ENCODE results near the gene PTEN. TPM values are rescaled to one million over a fixed set of nuclear protein-coding genes. Genes with fewer than 3 reads are reported as not detected.

The PTEN gene
- total and polyA plus RNA-seq, 9 of the 15 experiments (the other 6 are each of a cell fraction or from before 2014, with no cell fraction given), result 8.4 to 56.9 (median 22.2) TPM

DNA sequence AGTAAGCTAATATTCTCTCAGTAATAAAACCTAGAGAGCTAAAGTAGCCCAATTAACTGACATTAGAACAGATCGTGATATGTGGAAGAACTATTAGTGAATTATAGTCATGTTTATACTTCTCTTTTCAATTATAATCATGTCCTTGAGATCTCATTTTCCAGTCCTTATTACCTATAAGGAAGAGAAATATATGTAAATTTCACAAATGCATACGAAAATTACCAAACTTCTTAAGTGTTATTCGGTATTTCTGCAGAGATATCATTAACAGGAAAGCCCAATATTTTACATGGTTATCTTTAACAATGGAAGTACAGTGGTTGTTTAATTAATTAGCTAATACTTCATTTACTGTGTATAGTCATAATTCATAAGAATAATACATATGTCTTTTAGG lies 110.7 kb downstream of the PTEN start:
- CTCF ChIA-PET (ENCODE audit: low intra/inter-chr PET ratio), result no interaction called here
- Histone ChIP-seq H3K4me2 (ENCODE audit: insufficient read depth, low read length) (no peak overlapping the region), H3K9ac (ENCODE audit: insufficient read depth in 1 of 2, low read depth in 2 of 2, low read length in 2 of 2) (no peak overlapping the region), H3K9me1 (ENCODE audit: control insufficient read depth, insufficient read depth, low read length) (no peaks in the 10 kb centered on the region), H3K9me3 (replicated peaks; ENCODE audit: control insufficient read depth, insufficient read depth, low read depth, low read length) (no peaks in the 10 kb centered on the region; the same call in 1 of the 2 replicates), H3K27me3 (ENCODE audit: control insufficient read depth in 2 of 2, insufficient read depth in 2 of 2, low read length in 2 of 2) (no peaks in the 10 kb centered on the region), H3K79me2 (ENCODE audit: control insufficient read depth, insufficient read depth, low read length) (no peaks in the 10 kb centered on the region), H3K4me1 (replicated peaks in 1 of 2; ENCODE audit: control insufficient read depth in 2 of 2, insufficient read depth in 2 of 2, low read length in 2 of 2) (no peaks in the 10 kb centered on the region), H3K36me3 (ENCODE audit: control insufficient read depth, insufficient read depth, low read length) (no peaks in the 10 kb centered on the region), H2AFZ (ENCODE audit: low read depth, low read length) (no peak overlapping the region), H3K4me3 (no peak overlapping the region), H3K27ac (ENCODE audit: extremely low read depth, low read depth, low read length) (no peak overlapping the region), H4K20me1 (replicated peaks; ENCODE audit: control insufficient read depth, insufficient read depth, low read length) (no peaks in the 10 kb centered on the region)
- no peak for FAIRE-seq
- no peak for DNase-seq (ENCODE audit: extremely low read depth in 1 of 4, low spot score in 3 of 4)
- POLR2A ChIA-PET, result no interaction called here
- in situ Hi-C loops (cut with MboI), result no loop called here
- 56% methylated on average over 3 of the region's 3 CpGs for WGBS (ENCODE audit: insufficient coverage, low coverage, missing lambda C conversion rate)
- intact Hi-C loops (cut with micrococcal nuclease), result no loop called here
- ATAC-seq, result no peak
- BruUV-seq (replicated peaks), result no TSS peak
- no peak for TF ChIP-seq PML (IDR thresholded peaks at IDR 0.05; ENCODE audit: low read length)
- TF ChIP-seq, protein P1, sequence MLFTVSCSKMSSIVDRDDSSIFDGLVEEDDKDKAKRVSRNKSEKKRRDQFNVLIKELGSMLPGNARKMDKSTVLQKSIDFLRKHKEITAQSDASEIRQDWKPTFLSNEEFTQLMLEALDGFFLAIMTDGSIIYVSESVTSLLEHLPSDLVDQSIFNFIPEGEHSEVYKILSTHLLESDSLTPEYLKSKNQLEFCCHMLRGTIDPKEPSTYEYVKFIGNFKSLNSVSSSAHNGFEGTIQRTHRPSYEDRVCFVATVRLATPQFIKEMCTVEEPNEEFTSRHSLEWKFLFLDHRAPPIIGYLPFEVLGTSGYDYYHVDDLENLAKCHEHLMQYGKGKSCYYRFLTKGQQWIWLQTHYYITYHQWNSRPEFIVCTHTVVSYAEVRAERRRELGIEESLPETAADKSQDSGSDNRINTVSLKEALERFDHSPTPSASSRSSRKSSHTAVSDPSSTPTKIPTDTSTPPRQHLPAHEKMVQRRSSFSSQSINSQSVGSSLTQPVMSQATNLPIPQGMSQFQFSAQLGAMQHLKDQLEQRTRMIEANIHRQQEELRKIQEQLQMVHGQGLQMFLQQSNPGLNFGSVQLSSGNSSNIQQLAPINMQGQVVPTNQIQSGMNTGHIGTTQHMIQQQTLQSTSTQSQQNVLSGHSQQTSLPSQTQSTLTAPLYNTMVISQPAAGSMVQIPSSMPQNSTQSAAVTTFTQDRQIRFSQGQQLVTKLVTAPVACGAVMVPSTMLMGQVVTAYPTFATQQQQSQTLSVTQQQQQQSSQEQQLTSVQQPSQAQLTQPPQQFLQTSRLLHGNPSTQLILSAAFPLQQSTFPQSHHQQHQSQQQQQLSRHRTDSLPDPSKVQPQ (CRISPR knock-in tag; IDR thresholded peaks at IDR 0.05; ENCODE audit: borderline replicate concordance), result no peak
- TF ChIP-seq C11orf30 (IDR thresholded peaks at IDR 0.05; ENCODE audit: low read depth), result no peak
- TF ChIP-seq ZNF165 (CRISPR knock-in tag; IDR thresholded peaks at IDR 0.05; ENCODE audit: borderline replicate concordance), result no peak
- TF ChIP-seq NR4A1 (CRISPR knock-in tag; IDR thresholded peaks at IDR 0.05), result no peak
- TF ChIP-seq NR4A1 (tag; IDR thresholded peaks at IDR 0.05), result no peak
- TF ChIP-seq BCOR (IDR thresholded peaks at IDR 0.05), result no peak
- no peak for TF ChIP-seq BHLHE40 (IDR thresholded peaks at IDR 0.05; ENCODE audit: low read length)
- TF ChIP-seq NFATC3 (IDR thresholded peaks at IDR 0.05), result no peak
- TF ChIP-seq, protein P2, sequence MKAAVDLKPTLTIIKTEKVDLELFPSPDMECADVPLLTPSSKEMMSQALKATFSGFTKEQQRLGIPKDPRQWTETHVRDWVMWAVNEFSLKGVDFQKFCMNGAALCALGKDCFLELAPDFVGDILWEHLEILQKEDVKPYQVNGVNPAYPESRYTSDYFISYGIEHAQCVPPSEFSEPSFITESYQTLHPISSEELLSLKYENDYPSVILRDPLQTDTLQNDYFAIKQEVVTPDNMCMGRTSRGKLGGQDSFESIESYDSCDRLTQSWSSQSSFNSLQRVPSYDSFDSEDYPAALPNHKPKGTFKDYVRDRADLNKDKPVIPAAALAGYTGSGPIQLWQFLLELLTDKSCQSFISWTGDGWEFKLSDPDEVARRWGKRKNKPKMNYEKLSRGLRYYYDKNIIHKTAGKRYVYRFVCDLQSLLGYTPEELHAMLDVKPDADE (conservative IDR thresholded peaks at IDR 0.05; ENCODE audit: control insufficient read depth, low read depth, low read length), result no peak
- TF ChIP-seq CC2D1A (IDR thresholded peaks at IDR 0.05), result no peak
- TF ChIP-seq ZNF780A (CRISPR knock-in tag; IDR thresholded peaks at IDR 0.05), result no peak
- TF ChIP-seq ATF1 (CRISPR knock-in tag; IDR thresholded peaks at IDR 0.05), result no peak
- no peak for TF ChIP-seq ATF1 (tag; IDR thresholded peaks at IDR 0.05)
- no peak for TF ChIP-seq RAD51 (IDR thresholded peaks at IDR 0.05; ENCODE audit: borderline replicate concordance, low read depth)

Data from K562 (cell line).